HG02938 (cell line): ENCODE data around the gene DHFR.
"Not testable (repeated sequence)": the region's sequence is repeated elsewhere in the genome, so short reads cannot be mapped to it uniquely, and the experiment has no call there.

Experiments used
- ATAC-seq: cut with Tn5 transposase; IDR thresholded peaks from one replicate; pipeline ENCODE4 v1.9.1; 2021; ENCODE audit warnings: mild to moderate bottlenecking, moderate library complexity; ENCODE audit not compliant: unreplicated experiment

Gene DHFR

DNA sequence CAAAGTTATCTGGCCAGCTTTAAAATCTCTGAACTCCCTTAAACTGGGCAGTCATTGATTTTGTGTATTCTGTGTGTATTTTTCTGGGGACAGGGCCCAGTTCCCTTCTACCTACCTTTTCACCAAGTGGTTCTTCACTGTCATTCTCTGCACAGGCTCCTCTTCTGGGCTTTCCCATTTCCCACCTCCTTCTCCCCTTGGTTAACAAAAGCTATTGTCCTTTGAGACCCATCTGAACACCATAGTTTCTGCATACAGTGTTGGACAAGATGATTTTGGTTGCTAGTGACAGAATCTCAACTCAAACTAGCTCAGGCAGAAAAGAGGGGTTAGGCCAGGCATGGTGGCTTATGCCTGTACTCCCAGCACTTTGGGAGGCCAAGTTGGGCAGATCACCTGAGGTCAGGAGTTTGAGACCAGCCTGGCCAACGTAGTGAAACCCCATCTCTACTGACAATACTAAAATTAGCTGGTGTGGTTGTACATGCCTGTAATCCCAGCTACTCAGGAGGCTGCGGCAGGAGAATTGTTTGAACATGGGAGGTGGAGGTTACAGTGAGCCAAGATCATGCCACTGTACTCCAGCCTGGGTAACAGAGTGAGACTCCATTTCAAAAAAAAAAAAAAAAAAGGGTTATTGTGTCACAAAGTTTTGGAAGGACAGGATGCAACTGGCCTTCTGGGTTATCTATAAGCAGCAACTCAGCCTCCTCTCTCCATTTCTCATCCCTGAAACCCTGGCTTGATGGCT, 53.7 kb downstream of the DHFR start:
- ATAC-seq = no peak

DNA sequence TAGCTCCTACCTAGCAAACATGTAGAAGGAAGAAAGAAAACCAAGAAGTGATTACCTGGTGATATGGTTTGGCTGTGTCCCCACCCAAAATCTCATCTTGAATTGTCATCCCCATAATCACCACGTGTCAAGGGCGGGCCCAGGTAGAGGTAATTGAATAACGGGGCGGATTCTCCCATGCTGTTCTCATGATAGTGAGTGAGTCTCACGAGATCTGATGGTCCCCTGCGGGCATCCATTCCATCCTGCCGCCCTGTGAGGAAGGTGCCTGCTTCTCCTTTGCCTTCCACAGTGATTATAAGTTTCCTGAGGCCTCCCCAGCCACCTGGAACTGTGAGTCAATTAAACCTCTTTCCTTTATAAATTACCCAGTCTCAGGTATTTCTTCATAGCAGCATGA, 57.3 kb downstream of the DHFR start:
- ATAC-seq = no peak

DNA sequence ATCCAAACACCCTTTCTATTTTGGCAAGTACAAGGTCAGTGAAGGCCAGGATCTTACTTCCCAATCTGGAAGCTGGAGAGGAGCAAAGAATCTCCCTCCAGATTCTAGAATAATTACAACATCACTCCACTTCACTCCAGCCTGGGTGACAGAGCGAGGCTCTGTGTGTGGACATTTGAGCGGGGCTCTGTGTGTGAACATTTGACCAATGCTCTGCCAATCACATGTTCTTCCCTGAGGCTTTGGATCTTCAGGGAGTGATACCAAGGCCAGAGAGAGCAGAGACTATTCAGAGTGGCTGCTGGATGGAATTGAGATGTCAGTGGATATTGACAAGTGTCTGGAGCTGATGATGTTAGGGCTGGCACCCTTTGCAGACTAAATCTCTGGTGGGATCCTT, 60.0 kb downstream of the DHFR start:
- no peak for ATAC-seq

DNA sequence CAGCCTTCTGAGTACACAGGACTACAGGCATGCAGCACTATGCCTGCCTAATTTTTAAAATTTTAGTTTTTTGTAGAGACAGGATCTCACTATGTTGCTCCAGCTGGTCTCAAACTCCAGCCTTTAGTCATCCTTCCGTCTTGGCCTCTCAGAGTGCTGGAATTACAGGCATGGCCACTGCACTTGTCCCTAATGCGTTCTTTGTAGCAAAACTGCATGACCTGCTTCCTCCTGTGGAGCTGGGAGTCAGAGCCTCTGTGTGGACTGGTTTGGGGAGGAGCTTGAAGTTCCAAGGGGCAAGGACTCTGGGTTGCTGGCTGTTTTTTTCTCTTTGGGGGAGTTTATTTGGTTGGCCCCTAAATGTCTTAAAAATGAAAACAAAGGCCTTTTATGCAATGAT, 62.0 kb downstream of the DHFR start:
- ATAC-seq = no peak

DNA sequence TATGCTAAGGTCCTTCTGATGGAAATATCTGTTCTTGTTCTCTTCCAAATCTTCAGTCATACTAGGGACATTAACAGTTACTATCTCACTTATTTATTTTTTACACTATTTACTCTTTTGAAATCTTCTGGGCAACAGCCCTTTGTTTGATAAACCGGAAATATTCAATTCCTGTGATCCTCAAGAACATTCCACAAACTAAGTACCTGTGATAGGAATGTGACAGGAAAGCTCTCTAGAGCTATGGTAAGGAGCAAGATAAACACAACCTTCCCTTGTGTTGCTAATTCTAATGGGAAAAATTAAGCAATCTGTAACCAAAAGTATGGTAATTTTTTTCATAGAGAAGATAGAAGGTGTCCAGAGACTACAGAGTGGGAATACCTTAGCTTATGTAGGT, 62.7 kb downstream of the DHFR start:
- no peak for ATAC-seq

DNA sequence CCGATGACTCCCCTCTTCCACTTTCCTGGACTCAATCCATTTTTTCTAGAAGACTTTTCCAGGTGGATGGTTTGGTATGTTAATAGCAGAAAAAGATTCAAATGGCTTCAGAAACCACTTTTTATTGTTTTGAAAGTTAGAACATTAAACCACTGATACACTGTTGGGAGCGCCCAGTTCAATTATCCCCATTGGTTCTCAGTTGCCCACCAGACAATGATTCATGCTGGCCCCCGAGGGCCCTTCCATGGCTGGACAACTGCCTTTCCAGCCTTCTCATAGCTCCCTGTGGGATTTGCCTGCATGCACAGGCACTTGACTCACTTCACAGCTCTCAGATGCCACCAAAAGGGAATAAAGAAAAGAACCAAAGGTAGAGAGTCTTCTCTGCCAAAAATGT, 63.4 kb downstream of the DHFR start:
- ATAC-seq = no peak

DNA sequence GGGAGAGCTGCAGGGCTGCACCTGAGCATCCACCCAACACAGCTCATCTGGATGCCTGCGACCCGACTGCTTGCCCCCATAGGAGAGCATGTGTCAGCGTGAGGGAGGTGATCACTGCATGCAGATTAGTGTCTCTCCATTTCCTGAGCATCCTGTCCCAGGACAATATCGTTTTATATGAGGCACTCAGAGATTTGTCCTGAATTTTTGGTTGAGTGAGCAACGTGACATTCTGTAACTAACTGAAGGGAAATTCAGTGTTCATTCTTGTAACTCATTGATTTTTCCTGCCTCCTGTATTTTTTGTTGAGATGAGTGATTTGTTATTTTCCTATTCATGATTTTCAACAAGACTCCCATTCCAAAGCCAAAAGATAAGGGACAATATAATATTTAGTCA, 64.0 kb downstream of the DHFR start:
- no peak for ATAC-seq

DNA sequence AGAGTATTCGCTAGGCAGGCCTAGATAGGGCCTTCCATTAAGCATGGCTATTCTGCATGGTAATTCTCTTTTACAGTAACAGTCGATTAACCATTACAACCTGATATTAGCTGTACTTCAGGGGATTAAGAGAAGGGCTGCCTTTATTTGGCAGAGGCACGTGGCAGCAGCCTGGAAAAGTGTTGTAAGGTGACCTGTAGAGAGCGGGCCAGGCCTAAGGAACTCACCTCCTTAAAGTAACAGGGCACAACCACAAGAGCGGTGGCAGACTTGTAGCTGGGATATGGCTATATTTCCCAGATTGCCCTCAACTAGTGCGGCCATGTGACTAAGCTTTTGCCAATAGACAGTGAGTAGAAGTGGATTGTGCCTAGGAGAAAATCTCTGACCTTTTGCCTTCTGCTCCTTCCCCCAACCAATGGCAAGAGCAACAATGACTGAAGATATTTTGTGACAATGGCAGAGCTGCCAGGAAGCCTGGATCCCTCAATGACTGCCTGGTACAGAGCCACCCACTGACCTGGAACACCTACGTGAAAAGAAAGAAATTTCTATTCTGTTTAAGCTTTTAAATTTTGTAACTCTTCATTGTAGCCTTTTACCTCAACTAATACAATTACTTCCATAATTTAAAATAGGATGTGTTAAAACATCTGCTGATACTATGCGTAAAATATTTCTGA, 65.8 kb downstream of the DHFR start:
- no peak for ATAC-seq

DNA sequence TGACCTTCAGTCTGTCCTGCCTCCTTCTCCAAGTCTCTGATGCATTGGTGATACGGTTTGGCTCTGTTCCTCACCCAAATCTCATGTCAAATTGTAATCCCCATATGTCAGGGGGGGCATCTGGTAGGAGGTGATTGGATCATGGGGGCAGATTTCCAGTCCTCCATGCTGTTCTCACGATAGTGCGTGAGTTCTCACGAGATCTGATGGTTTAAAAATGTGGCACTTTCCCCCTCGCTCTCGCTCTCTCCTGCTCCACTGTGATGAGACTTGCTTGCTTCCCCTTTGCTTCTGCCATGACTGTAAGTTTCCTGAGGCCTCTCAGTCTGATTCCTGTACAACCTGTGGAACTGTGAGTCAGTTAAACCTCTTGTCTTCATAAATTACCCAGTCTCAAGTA, 70.0 kb downstream of the DHFR start:
- ATAC-seq = no peak

DNA sequence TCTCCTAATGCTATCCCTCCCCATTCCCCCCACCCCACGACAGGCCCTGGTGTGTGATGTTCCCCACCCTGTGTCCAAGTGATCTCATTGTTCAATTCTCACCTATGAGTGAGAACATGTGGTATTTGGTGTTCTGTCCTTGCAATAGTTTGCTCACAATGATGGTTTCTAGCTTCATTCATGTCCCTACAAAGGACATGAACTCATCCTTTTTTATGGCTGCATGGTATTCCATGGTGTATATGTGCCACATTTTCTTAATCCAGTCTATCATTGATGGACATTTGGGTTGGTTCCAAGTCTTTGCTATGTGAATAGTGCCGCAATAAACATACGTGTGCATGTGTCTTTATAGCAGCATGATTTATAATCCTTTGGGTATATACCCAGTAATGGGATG, 74.5 kb downstream of the DHFR start:
- not testable (repeated sequence) for ATAC-seq

DNA sequence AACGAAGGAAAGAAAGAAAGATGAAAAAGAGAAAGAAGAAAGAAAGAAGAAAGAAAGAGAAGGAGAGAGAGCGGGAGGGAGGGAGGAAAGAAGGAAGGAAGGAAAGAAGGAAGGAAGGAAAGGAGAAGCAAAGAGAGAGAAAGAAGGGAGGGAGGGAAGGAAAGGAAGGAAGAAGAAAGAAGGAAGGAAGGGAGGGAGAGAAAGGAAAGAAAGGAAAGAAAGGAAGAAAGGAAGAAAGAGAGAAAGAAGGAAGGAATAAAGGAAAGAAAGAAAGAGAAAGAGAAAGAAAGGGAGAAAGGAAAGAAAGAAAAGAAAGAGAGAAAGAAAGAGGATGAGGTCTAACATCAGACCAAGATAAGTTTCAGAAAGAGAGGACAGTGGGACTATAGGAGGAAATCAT, 75.7 kb downstream of the DHFR start:
- no peak for ATAC-seq

DNA sequence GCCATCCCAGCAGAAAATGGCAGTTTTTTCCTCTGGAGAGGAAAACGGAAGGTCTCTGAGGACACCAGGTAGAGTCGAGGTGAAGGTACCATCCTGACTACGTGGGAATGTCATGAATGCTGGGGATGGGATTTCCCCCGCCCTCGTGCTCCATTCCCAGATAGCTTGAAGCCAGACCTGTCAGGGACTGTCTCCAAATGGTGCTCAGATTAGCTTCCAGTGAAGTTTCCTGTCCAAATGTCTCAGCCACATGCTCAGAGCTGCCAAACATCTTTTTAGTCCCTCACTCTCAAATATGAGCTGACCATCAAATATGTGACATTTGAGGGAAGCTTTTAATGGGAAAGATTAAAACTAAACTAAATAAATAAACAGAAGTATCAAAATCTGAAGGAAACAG, 77.1 kb downstream of the DHFR start:
- no peak for ATAC-seq

DNA sequence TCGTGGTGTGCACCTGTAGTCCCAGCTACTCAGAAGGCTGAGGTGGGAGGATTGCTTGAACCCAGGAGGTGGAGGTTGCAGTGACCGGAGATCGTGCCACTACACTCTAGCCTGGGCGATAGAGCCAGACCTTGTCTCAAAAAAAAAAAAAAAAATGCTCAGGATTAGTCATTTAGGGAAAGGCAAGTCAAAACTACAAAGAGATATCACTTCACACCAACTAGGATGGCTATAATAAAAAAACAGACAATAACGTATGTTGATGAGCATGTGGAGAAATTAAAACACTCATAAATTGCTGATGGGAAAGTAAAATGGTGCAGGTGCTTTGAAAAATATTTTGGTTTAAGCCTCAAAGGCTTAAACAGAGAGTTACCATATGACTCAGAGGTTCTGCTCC, 78.4 kb downstream of the DHFR start:
- ATAC-seq = no peak
